ENCODE measurements around the gene SLC17A1. TPM values are rescaled to one million over a fixed set of nuclear protein-coding genes. Genes with fewer than 3 reads are reported as not detected.
"Not testable (repeated sequence)": the region's sequence is repeated elsewhere in the genome, so short reads cannot be mapped to it uniquely, and the experiment has no call there.

The SLC17A1 gene
- total RNA-seq, 1 donor, result not detected

DNA sequence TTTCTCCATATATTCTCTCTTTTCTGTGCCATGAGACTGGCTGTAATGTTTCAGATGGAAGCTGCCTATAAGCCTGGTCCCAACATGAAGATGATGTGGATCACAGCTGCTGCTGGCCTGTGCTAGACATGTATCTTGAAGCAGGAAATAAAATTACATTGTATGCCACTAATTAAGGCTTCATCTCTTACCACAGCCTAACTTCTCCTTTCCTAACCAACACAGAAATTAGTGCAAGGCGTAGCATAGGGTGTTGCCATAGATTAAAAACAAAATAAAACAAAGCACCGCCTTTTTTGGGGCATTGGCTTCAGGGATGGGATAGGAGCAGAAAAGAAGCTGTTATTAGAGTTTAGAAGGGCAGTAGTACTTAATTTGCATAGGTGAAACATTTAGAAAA, 82.0 kb downstream of the SLC17A1 start:
- Histone ChIP-seq H2AFZ (ENCODE audit: low read length) (no peak overlapping the region), H3K9me3 (ENCODE audit: low read depth, low read length) (no peaks in the 10 kb centered on the region), H3K27me3 (ENCODE audit: insufficient read depth, low read length) (no peaks in the 10 kb centered on the region), H3K4me1 (ENCODE audit: insufficient read depth, low read length) (no peaks in the 10 kb centered on the region), H3K4me3 (ENCODE audit: insufficient read depth, low read length) (no peak overlapping the region), H3K27ac (ENCODE audit: low read depth, low read length) (no peak overlapping the region), H4K20me1 (ENCODE audit: insufficient read depth, low read length) (no peaks in the 10 kb centered on the region), H3K36me3 (ENCODE audit: insufficient read depth, low read length) (no peaks in the 10 kb centered on the region), H3K79me2 (ENCODE audit: insufficient read depth, low read length) (no peaks in the 10 kb centered on the region), H3K4me2 (ENCODE audit: insufficient read depth, low read length) (no peak overlapping the region)
- no peak for DNase-seq (ENCODE audit: insufficient read length, low spot score, missing footprints)
- TF ChIP-seq, protein P1, sequence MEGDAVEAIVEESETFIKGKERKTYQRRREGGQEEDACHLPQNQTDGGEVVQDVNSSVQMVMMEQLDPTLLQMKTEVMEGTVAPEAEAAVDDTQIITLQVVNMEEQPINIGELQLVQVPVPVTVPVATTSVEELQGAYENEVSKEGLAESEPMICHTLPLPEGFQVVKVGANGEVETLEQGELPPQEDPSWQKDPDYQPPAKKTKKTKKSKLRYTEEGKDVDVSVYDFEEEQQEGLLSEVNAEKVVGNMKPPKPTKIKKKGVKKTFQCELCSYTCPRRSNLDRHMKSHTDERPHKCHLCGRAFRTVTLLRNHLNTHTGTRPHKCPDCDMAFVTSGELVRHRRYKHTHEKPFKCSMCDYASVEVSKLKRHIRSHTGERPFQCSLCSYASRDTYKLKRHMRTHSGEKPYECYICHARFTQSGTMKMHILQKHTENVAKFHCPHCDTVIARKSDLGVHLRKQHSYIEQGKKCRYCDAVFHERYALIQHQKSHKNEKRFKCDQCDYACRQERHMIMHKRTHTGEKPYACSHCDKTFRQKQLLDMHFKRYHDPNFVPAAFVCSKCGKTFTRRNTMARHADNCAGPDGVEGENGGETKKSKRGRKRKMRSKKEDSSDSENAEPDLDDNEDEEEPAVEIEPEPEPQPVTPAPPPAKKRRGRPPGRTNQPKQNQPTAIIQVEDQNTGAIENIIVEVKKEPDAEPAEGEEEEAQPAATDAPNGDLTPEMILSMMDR (IDR thresholded peaks at IDR 0.05; ENCODE audit: extremely low read depth, low read depth, low read length), result no peak

DNA sequence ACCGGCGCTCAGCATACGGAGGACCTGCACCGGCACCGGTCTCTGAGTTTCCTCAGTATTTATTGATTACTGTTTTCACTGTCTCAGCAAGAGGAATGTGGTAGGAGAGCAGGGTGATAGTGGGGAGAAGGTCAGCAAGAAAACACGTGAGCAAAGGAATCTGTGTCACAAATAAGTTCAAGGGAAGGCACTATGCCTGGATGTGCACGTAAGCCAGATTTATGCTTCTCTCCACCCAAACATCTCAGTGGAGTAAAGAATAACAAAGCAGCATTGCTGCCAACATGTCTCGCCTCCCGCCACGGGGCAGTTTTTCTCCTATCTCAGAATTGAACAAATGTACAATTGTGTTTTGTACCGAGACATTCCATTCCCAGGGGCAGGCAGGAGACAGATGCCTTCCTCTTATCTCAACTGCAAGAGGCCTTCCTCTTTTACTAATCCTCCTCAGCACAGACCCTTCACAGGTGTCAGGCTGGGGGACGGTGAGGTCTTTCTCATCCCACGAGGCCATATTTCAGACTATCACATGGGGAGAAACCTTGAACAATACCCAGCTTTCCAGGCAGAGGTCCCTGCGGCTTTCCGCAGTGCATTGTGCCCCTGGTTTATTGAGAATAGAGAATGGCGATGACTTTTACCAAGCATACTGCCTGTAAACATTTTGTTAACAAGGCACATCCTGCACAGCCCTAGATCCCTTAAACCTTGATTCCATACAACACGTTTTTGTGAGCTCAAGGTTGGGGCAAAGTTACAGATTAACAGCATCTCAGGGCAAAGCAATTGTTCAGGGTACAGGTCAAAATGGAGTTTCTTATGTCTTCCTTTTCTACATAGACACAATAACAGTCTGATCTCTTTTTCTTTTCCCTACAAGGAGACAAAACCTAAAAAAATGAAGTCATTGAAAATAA, 83.0 kb downstream of the SLC17A1 start:
- H3K4me1 ChIP-seq (ENCODE audit: insufficient read depth, low read length); H3K4me3 ChIP-seq (ENCODE audit: insufficient read depth, low read length); DNase-seq (ENCODE audit: insufficient read length, low spot score, missing footprints); H3K36me3 ChIP-seq (ENCODE audit: insufficient read depth, low read length); H2AFZ ChIP-seq (ENCODE audit: low read length); H3K4me2 ChIP-seq (ENCODE audit: insufficient read depth, low read length); H3K79me2 ChIP-seq (ENCODE audit: insufficient read depth, low read length); H4K20me1 ChIP-seq (ENCODE audit: insufficient read depth, low read length); H3K27ac ChIP-seq (ENCODE audit: low read depth, low read length); H3K9me3 ChIP-seq (ENCODE audit: low read depth, low read length); H3K27me3 ChIP-seq (ENCODE audit: insufficient read depth, low read length): not testable (repeated sequence)

DNA sequence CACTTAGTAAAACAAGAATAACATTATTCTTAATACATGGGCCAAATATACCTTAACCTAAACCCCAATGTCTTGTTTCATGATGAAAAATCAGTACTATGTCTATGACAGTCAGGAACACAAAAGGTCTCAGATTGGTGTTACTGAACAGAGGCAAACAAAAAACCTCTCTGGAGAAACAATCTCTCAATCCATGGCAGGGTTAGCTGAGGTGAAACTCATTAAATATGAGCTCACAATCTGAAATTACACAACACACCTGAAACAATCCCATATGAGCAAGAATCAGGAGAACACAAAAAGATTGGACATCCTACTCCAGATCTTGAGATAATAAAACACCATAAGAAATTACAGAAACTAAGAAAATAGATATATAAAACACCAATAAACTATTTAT, 83.8 kb downstream of the SLC17A1 start:
- Histone ChIP-seq H3K36me3 (ENCODE audit: insufficient read depth, low read length) (no peaks in the 10 kb centered on the region), H3K4me2 (ENCODE audit: insufficient read depth, low read length) (no peak overlapping the region), H3K27ac (ENCODE audit: low read depth, low read length) (no peak overlapping the region), H3K9me3 (ENCODE audit: low read depth, low read length) (no peaks in the 10 kb centered on the region), H3K4me1 (ENCODE audit: insufficient read depth, low read length) (no peaks in the 10 kb centered on the region), H2AFZ (ENCODE audit: low read length) (no peak overlapping the region), H3K79me2 (ENCODE audit: insufficient read depth, low read length) (no peaks in the 10 kb centered on the region), H3K27me3 (ENCODE audit: insufficient read depth, low read length) (no peaks in the 10 kb centered on the region), H4K20me1 (ENCODE audit: insufficient read depth, low read length) (no peaks in the 10 kb centered on the region), H3K4me3 (ENCODE audit: insufficient read depth, low read length) (no peak overlapping the region)
- no peak for DNase-seq (ENCODE audit: insufficient read length, low spot score, missing footprints)
- TF ChIP-seq, protein P1 (IDR thresholded peaks at IDR 0.05; ENCODE audit: extremely low read depth, low read depth, low read length), result no peak

DNA sequence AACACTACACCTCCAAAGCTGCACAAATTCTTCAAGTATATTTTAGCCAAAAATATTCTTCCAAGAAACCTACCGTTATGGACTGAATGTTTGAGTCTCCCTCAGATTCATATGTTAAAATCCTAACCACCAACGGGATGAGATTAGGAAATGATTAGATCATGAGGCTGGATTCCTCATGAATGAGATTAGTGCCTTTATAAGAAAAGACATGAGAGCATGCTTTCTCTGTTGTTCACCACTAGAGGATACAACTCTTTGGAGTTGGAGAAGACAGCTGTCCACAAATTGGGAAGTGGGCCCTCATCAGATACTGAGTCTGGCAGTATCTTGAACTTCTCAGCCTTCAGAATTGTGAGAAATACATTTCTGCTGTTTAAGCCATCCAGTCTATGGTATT, 84.4 kb downstream of the SLC17A1 start:
- no peak overlapping the region for H3K4me2 ChIP-seq (ENCODE audit: insufficient read depth, low read length)
- H4K20me1 ChIP-seq (ENCODE audit: insufficient read depth, low read length), result no peaks in the 10 kb centered on the region
- H3K9me3 ChIP-seq (ENCODE audit: low read depth, low read length), result no peaks in the 10 kb centered on the region

More for the DNA sequence above, 84.4 kb downstream of the SLC17A1 start:
- H2AFZ ChIP-seq (ENCODE audit: low read length), result no peak overlapping the region
- no peak for DNase-seq (ENCODE audit: insufficient read length, low spot score, missing footprints)
- no peak overlapping the region for H3K4me3 ChIP-seq (ENCODE audit: insufficient read depth, low read length)
- TF ChIP-seq, protein P1 (IDR thresholded peaks at IDR 0.05; ENCODE audit: extremely low read depth, low read depth, low read length), result no peak
- no peak overlapping the region for H3K27ac ChIP-seq (ENCODE audit: low read depth, low read length)
- H3K4me1 ChIP-seq (ENCODE audit: insufficient read depth, low read length), result no peaks in the 10 kb centered on the region
- H3K36me3 ChIP-seq (ENCODE audit: insufficient read depth, low read length), result no peaks in the 10 kb centered on the region
- H3K27me3 ChIP-seq (ENCODE audit: insufficient read depth, low read length), result no peaks in the 10 kb centered on the region
- no peaks in the 10 kb centered on the region for H3K79me2 ChIP-seq (ENCODE audit: insufficient read depth, low read length)
